ES-I3 (cell line): Measurements from ENCODE around the gene CASP4.
"Not testable (repeated sequence)": the region's sequence is repeated elsewhere in the genome, so short reads cannot be mapped to it uniquely, and the experiment has no call there.

Source experiments
- H3K36me3 ChIP-seq: 2 replicates; pipeline ENCODE4 v1.6.1; 2013; ENCODE audit warnings: mild to moderate bottlenecking, low read length, control low read depth, moderate library complexity; ENCODE audit not compliant: insufficient read depth
- H3K4me1 ChIP-seq: 2 replicates; pipeline ENCODE4 v1.6.1; 2013; ENCODE audit warnings: mild to moderate bottlenecking, control low read depth, low read length; ENCODE audit not compliant: insufficient read depth
- H3K9ac ChIP-seq: 2 replicates; pipeline ENCODE4 v1.6.1; 2013; ENCODE audit warnings: low read depth, mild to moderate bottlenecking, low read length, moderate library complexity
- H3K9me3 ChIP-seq: 2 replicates; pipeline ENCODE4 v1.6.1; 2013; ENCODE audit warnings: mild to moderate bottlenecking, low read length, moderate library complexity; ENCODE audit not compliant: control insufficient read depth, insufficient read depth

CASP4 gene

GRCh38 chr11:104970756-104971155 lies 2.4 kb upstream of the CASP4 start:
- H3K9ac ChIP-seq, result no peak overlapping the region
- peaks cover 7% of the 10 kb centered on the region; the same call in 1 of the 2 replicates for H3K9me3 ChIP-seq
- no peaks in the 10 kb centered on the region for H3K36me3 ChIP-seq
- no peaks in the 10 kb centered on the region for H3K4me1 ChIP-seq

DNA sequence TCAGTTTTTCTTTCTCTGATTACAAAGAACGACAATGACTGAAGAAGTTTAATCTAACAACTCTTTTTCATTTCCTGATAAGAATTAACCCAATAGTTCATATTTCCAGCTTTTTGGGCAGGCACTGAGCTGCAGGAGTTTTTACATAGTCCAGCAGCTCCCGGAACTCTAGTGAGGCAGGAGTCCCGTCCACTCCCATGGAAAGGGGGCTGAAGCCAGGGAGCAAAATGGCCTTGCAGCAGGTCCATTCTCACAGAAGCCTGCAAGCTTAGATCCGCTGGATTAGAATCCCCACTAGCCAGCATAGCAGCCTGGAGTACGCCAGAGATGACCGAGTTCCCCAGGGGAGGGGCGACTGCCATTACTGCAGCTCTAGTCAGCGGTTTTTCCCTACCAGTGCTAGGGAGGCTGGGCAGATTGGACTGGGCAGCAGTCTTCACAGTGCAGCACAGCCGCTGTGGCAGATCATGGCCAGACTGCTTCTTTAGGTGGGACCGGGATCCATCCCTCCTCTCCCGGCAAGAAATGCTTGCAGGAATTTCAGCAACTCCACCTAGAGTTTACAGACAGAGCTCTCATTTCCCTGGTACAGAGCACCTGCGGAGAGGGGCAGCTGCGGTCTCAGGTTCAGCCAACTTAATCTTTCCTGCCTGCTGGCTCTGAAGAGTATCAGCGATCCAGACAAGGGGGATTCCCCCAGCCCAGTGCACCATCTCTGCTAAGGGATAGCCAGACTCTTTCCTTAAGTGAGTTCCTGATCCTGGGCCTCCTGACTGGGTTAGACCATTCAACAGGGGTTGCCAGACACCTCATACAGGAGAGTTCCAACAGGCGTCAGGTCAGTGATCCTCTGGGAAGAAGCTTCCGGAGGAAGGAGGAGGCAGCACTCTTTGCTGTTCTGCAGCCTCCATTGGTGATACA lies 742 bp upstream of the CASP4 start:
- Histone ChIP-seq H3K9ac (no peak overlapping the region), H3K36me3 (no peaks in the 10 kb centered on the region), H3K9me3 (peaks cover 6% of the 10 kb centered on the region; the same call in 1 of the 2 replicates), H3K4me1 (no peaks in the 10 kb centered on the region)

DNA sequence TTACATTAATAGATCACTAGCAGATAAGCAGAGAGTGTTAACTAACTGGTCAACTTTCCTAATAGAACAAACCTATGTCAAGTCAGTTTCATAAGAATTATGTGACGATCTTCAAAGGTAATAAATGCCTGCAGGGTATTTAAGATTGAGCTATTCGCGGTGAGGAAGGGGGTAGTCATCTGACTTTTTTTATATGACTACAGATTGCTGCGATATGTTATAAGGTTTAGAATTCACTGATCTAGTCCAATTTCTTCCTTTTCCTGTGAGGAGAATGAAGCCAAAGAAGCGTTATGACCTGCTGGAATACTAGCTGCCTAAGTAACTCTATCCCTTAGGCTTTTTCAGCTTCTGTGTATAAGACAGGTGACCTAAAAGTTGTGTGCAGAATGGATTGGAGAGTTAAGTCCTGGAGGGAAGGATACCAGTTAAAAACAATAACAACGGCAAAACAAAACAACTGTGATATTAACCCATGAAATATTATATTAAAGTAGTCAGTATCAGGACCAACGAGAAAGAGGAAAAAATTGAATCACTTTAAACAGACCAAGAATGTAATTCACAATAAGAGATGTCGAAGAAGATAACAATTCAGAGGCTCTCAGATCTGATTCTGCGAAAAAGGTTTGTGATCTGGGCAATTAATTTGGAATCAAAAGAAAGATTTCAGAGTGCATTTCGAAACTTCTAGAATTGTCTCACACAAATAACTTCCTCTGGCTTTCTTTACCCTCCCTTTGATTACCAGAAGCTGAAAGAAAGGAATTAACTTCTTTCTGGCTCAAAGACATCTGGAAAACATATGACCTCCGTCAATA lies 630 bp downstream of the CASP4 start:
- Histone ChIP-seq H3K4me1 (no peaks in the 10 kb centered on the region), H3K36me3 (no peaks in the 10 kb centered on the region), H3K9ac (no peak overlapping the region), H3K9me3 (peaks cover 4% of the 10 kb centered on the region; the same call in 1 of the 2 replicates)

- H3K9ac ChIP-seq, result no peak overlapping the region
- H3K4me1 ChIP-seq, result no peaks in the 10 kb centered on the region
- H3K36me3 ChIP-seq, result no peaks in the 10 kb centered on the region
- H3K9me3 ChIP-seq, result peaks cover 4% of the 10 kb centered on the region
Observed at GRCh38 chr11:104965735-104966134, 2.6 kb downstream of the CASP4 start.

- peaks cover 4% of the 10 kb centered on the region for H3K9me3 ChIP-seq
- no peak overlapping the region for H3K9ac ChIP-seq
- H3K4me1 ChIP-seq, result no peaks in the 10 kb centered on the region
- H3K36me3 ChIP-seq, result no peaks in the 10 kb centered on the region
Observed at GRCh38 chr11:104964247-104964646, 4.1 kb downstream of the CASP4 start.

DNA sequence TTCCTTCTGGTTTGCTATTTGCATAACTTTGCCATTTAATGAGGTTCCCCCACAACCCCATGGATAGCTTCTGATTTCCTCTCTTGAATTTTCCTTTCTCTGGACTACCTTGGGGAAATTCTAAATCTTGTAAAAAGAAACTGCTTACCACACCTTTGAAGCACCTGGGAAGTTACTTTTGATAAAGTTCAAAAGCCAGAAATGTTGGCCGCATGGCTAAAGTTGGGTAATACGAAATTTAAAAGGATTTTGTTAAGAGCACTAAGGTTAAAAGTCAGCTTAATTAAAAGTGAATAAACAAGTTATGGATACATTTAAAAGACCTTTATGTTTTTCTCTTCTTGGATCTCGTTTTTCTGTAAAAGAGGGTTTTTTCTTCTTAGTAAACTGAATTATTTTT lies 5.5 kb downstream of the CASP4 start:
- Histone ChIP-seq H3K36me3 (no peaks in the 10 kb centered on the region), H3K4me1 (no peaks in the 10 kb centered on the region), H3K9me3 (peaks cover 4% of the 10 kb centered on the region), H3K9ac (no peak overlapping the region)

DNA sequence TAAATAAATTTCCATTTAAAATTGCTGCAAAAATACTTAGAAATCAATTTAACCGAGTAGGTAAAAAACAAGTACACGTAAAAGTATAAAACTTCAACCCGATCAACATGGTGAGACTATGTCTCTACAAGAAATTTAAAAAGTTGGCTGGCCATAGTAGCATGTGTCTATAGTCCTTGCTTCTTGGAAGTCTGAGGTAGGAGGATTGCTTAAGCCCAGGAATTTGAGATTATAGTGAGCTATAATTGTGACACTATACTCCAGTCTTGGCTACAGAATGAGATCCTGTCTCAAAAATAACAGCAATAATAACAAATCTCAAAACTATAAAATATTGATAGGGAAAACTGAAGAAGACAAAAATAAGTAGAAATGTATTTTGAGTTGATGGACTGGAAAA lies 11.1 kb downstream of the CASP4 start:
- H3K9me3 ChIP-seq, result no peaks in the 10 kb centered on the region; the same call in 1 of the 2 replicates
- no peak overlapping the region for H3K9ac ChIP-seq
- H3K36me3 ChIP-seq, result no peaks in the 10 kb centered on the region
- H3K4me1 ChIP-seq, result no peaks in the 10 kb centered on the region

DNA sequence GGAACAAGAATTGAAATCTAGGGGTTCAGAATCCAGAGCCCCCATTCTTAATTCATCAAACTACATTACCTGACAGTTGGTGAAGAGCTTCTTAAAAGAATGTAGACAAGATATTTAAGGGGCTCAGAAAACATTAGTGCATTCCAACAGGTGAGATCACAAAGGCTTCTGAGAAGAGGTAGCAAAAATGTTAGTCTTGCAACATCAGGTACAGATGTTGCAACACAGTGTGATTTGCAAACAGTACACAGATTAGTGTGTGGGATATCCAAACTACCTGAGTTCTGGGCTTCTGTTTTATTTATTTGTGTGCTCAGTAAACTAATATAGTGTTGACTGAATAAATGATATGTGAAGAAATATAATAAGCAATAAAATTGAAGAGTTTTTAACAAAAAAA lies 11.8 kb downstream of the CASP4 start:
- no peaks in the 10 kb centered on the region for H3K9me3 ChIP-seq
- H3K4me1 ChIP-seq, result no peaks in the 10 kb centered on the region
- H3K36me3 ChIP-seq, result no peaks in the 10 kb centered on the region
- H3K9ac ChIP-seq, result no peak overlapping the region

- H3K4me1 ChIP-seq, result no peaks in the 10 kb centered on the region
- no peak overlapping the region for H3K9ac ChIP-seq
- no peaks in the 10 kb centered on the region for H3K36me3 ChIP-seq
- no peaks in the 10 kb centered on the region for H3K9me3 ChIP-seq
Observed at GRCh38 chr11:104946907-104947306, 21.5 kb downstream of the CASP4 start.

DNA sequence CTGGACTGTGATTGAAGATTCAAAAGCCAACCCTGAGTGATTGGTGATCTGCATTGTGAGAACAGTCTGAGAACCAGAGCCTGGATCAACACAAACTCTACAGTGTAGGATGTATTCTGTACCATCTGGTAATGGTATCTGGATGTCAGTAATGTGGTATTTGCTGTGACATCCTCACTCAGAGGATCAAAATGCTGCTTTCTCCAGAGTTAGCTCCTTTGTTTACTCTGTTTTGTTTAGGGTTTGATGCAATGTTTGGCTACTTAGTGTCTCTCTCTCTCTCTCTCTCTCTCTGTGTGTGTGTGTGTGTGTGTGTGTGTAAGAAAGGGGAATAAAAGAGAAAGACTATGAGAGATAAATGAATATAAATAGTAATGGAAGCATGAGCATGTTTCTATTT lies 24.3 kb downstream of the CASP4 start:
- no peaks in the 10 kb centered on the region for H3K4me1 ChIP-seq
- no peaks in the 10 kb centered on the region for H3K9me3 ChIP-seq
- no peaks in the 10 kb centered on the region for H3K36me3 ChIP-seq
- no peak overlapping the region for H3K9ac ChIP-seq

GRCh38 chr11:104943561-104943960 lies 24.8 kb downstream of the CASP4 start:
- Histone ChIP-seq H3K9me3 (no peaks in the 10 kb centered on the region), H3K4me1 (no peaks in the 10 kb centered on the region), H3K9ac (no peak overlapping the region), H3K36me3 (no peaks in the 10 kb centered on the region)

DNA sequence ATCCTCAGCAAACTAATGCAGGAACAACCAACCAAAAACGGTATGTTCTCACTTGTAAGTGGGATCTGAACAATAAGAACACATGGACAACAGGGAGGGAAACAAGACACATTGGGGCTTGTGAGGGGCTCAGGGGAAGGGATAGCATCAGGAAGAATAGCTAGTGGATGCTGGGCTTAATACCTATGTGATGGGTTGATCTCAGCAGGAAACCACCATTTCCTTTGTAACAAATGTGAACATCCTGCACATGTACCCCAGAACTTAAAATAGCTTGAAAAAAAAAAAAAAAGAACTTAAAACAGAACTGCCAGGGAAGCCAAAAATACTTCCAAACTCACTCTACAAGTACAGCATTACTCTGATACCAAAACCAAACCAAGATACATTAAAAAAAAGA lies 33.8 kb downstream of the CASP4 start:
- Histone ChIP-seq H3K36me3 (no peaks in the 10 kb centered on the region), H3K9ac (no peak overlapping the region), H3K4me1 (no peaks in the 10 kb centered on the region), H3K9me3 (no peaks in the 10 kb centered on the region)

GRCh38 chr11:104934073-104934472 lies 34.3 kb downstream of the CASP4 start:
- H3K9ac ChIP-seq, H3K9me3 ChIP-seq, H3K36me3 ChIP-seq, H3K4me1 ChIP-seq: not testable (repeated sequence)

DNA sequence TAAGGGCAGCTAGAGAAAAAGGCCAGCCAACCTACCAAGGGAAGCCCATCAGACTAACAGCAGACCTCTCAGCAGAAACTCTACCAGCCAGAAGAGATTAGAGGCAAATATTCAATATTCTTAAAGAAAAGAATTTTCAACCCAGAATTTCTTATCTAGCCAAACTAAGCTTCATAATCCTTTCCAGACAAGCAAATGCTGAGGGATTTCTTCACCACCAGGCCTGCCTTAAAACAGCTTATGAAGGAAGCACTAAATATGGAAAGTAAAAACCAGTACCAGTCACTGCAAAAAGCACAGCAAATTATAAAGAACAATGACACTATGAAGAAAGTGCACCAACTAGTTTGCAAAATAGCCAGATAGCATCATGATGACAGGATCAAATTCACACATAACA lies 39.6 kb downstream of the CASP4 start:
- no peaks in the 10 kb centered on the region for H3K4me1 ChIP-seq
- no peak overlapping the region for H3K9ac ChIP-seq
- no peaks in the 10 kb centered on the region for H3K9me3 ChIP-seq

More for the DNA sequence above, 39.6 kb downstream of the CASP4 start:
- no peaks in the 10 kb centered on the region for H3K36me3 ChIP-seq
